ENCODE measurements around the gene ENPP3.
A peak's percentile ranks its signal among the peaks of the same experiment; 100 is the strongest.

The ENPP3 gene

DNA sequence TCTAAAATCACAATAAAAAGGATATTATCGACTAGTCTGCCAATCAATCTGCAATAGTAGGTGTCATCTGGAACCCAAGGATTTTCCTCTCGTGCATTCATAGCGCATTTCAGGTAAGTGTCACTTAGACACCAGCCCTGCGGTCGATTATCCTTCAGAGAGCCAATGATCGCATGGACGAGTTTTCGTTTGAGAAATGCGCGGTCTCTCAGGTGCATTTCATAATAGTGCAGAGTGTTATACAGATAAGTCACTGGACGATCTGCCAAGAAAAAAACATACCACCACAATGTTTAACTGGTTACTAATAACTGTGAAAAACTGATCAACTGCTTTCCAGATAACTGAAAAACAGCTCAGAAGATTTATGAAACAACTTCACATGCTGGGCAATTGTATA is 43.0 kb upstream of the ENPP3 start:
- no peak for DNase-seq (ENCODE audit: extremely low spot score)
- POLR2A ChIA-PET, result no interaction called here
- CTCF ChIA-PET, result no interaction called here
- TF ChIP-seq L3MBTL2 (conservative IDR thresholded peaks at IDR 0.05) (no peak), SP1 (IDR thresholded peaks at IDR 0.05) (no peak), FOXM1 (IDR thresholded peaks at IDR 0.05; ENCODE audit: borderline replicate concordance) (no peak), BHLHE40 (IDR thresholded peaks at IDR 0.05; ENCODE audit: borderline replicate concordance) (no peak), CTBP1 (IDR thresholded peaks at IDR 0.05; ENCODE audit: borderline replicate concordance) (no peak), HDGF (IDR thresholded peaks at IDR 0.05; ENCODE audit: borderline replicate concordance) (no peak), LEF1 (IDR thresholded peaks at IDR 0.05; ENCODE audit: borderline replicate concordance) (no peak), FOXA1 (IDR thresholded peaks at IDR 0.05) (no peak), ARNT (IDR thresholded peaks at IDR 0.05) (no peak)

DNA sequence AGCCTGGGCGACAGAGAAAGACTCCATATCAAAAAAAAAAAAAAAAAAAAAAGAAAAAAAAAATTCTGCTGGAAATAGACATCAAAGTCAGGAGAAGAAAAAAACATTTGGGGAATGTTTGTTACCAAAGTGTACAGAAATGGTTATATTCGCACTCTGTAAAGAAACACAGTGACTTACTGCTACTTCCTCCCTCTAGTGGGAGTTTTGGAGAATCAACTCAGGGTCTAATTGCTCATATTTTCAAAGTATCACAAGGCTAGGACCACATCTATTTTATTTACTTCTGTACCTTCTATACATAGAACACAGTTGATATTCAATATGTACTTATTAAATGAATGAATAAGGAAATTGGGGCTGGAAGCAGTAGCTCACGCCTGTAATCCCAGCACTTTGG is 39.7 kb upstream of the ENPP3 start:
- CTCF ChIA-PET, result interaction anchor here (1.1 kb wide), 1 partner anchor 31 kb away, joined by 4 read pairs; the partner anchor contains the start of gene MED23
- peak; percentile 14 for DNase-seq (ENCODE audit: extremely low spot score)
- no peak for TF ChIP-seq FOXK2 (IDR thresholded peaks at IDR 0.05)
- TF ChIP-seq SUZ12 (IDR thresholded peaks at IDR 0.05), result no peak
- TF ChIP-seq PKNOX1 (IDR thresholded peaks at IDR 0.05), result no peak
- no peak for TF ChIP-seq L3MBTL2 (conservative IDR thresholded peaks at IDR 0.05)
- TF ChIP-seq LEF1 (IDR thresholded peaks at IDR 0.05; ENCODE audit: borderline replicate concordance), result no peak
- no peak for TF ChIP-seq NFRKB (IDR thresholded peaks at IDR 0.05)
- TF ChIP-seq FOXA1 (IDR thresholded peaks at IDR 0.05), result no peak
- no peak for TF ChIP-seq TARDBP (IDR thresholded peaks at IDR 0.05)
- no peak for TF ChIP-seq HDGF (IDR thresholded peaks at IDR 0.05; ENCODE audit: borderline replicate concordance)
- no peak for TF ChIP-seq SP1 (IDR thresholded peaks at IDR 0.05)
- no peak for TF ChIP-seq FOXM1 (IDR thresholded peaks at IDR 0.05; ENCODE audit: borderline replicate concordance)
- POLR2A ChIA-PET, result no interaction called here

GRCh38 chr6:131600716-131601115 is 36.4 kb upstream of the ENPP3 start:
- POLR2A ChIA-PET, result no interaction called here
- DNase-seq (ENCODE audit: extremely low spot score), result no peak
- CTCF ChIA-PET, result no interaction called here
- TF ChIP-seq FOXM1 (IDR thresholded peaks at IDR 0.05; ENCODE audit: borderline replicate concordance), result no peak
- no peak for TF ChIP-seq ZNF384 (IDR thresholded peaks at IDR 0.05)
- TF ChIP-seq CTBP1 (IDR thresholded peaks at IDR 0.05; ENCODE audit: borderline replicate concordance), result no peak
- no peak for TF ChIP-seq SP1 (IDR thresholded peaks at IDR 0.05)
- TF ChIP-seq LEF1 (IDR thresholded peaks at IDR 0.05; ENCODE audit: borderline replicate concordance), result no peak
- TF ChIP-seq ELF4 (IDR thresholded peaks at IDR 0.05), result no peak
- TF ChIP-seq HDGF (IDR thresholded peaks at IDR 0.05; ENCODE audit: borderline replicate concordance), result no peak
- TF ChIP-seq NFRKB (IDR thresholded peaks at IDR 0.05), result no peak
- TF ChIP-seq PKNOX1 (IDR thresholded peaks at IDR 0.05), result no peak
- TF ChIP-seq L3MBTL2 (conservative IDR thresholded peaks at IDR 0.05), result no peak
- no peak for TF ChIP-seq SUZ12 (IDR thresholded peaks at IDR 0.05)
- TF ChIP-seq FOXA1 (IDR thresholded peaks at IDR 0.05), result no peak
- TF ChIP-seq BHLHE40 (IDR thresholded peaks at IDR 0.05; ENCODE audit: borderline replicate concordance), result no peak
- no peak for TF ChIP-seq ARNT (IDR thresholded peaks at IDR 0.05)
- no peak for TF ChIP-seq FOXK2 (IDR thresholded peaks at IDR 0.05)
- TF ChIP-seq TARDBP (IDR thresholded peaks at IDR 0.05), result no peak

DNA sequence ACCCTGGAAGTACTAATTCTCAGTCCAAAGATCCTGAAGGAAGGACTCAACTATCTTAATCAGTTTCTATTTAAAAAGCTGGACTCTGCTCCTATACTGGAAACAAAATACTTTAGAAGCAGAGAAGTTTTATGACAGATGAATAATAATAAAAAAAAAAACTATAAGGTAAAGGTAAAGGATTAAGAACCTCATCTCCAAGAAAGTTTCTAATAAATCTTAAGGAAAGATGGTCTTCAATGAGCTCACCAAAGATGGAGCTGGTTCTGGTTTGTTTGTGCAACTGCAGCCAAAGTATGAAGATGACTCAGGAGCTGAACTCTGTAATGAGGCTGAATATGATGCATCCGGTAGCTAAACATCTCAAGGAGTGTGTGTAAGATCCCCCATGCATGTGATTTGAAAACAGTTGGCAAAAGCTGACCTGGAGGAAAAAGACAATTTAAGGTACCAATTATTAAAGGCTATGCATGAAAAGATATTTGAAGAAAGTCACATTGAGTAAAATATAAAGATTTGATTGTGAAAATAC is 34.3 kb upstream of the ENPP3 start:
- TF ChIP-seq PKNOX1 (IDR thresholded peaks at IDR 0.05) (no peak), FOXK2 (IDR thresholded peaks at IDR 0.05) (no peak), LEF1 (IDR thresholded peaks at IDR 0.05; ENCODE audit: borderline replicate concordance) (no peak), FOXM1 (IDR thresholded peaks at IDR 0.05; ENCODE audit: borderline replicate concordance) (no peak), L3MBTL2 (conservative IDR thresholded peaks at IDR 0.05) (no peak), HDGF (IDR thresholded peaks at IDR 0.05; ENCODE audit: borderline replicate concordance) (no peak), ARNT (IDR thresholded peaks at IDR 0.05) (no peak), BHLHE40 (IDR thresholded peaks at IDR 0.05; ENCODE audit: borderline replicate concordance) (no peak), SP1 (IDR thresholded peaks at IDR 0.05) (no peak), NFRKB (IDR thresholded peaks at IDR 0.05) (no peak), FOXA1 (IDR thresholded peaks at IDR 0.05) (no peak), TARDBP (IDR thresholded peaks at IDR 0.05) (no peak), SUZ12 (IDR thresholded peaks at IDR 0.05) (no peak), CTBP1 (IDR thresholded peaks at IDR 0.05; ENCODE audit: borderline replicate concordance) (no peak)
- ChIA-PET POLR2A (interaction anchor here (0.7 kb wide), 1 partner anchor 871 kb away, joined by 3 read pairs; no protein-coding TSS in a partner anchor), CTCF (interaction anchor here (0.7 kb wide), 1 partner anchor 718 kb away, joined by 6 read pairs; no protein-coding TSS in a partner anchor)
- no peak for DNase-seq (ENCODE audit: extremely low spot score)

- no peak for DNase-seq (ENCODE audit: extremely low spot score)
- ChIA-PET CTCF (interaction anchor here (1.5 kb wide), 1 partner anchor 14 kb away, joined by 7 read pairs; the partner anchor contains the start of gene MED23), POLR2A (no interaction called here)
- TF ChIP-seq PKNOX1 (IDR thresholded peaks at IDR 0.05) (no peak), ZNF384 (IDR thresholded peaks at IDR 0.05) (no peak), HDGF (IDR thresholded peaks at IDR 0.05; ENCODE audit: borderline replicate concordance) (no peak), FOXA1 (IDR thresholded peaks at IDR 0.05) (no peak), LEF1 (IDR thresholded peaks at IDR 0.05; ENCODE audit: borderline replicate concordance) (no peak), SP1 (IDR thresholded peaks at IDR 0.05) (no peak), TARDBP (IDR thresholded peaks at IDR 0.05) (no peak), BHLHE40 (IDR thresholded peaks at IDR 0.05; ENCODE audit: borderline replicate concordance) (no peak), ELF4 (IDR thresholded peaks at IDR 0.05) (no peak), L3MBTL2 (conservative IDR thresholded peaks at IDR 0.05) (no peak)
Measured at GRCh38 chr6:131613296-131613925, 23.7 kb upstream of the ENPP3 start.

Data from HEK293T (cell line).